DMS53 (cell line): ENCODE measurements around the gene SPIB.
A peak's percentile ranks its signal among the peaks of the same experiment; 100 is the strongest.
"Not testable (repeated sequence)": the region's sequence is repeated elsewhere in the genome, so short reads cannot be mapped to it uniquely, and the experiment has no call there.

Experiments used
- DNase-seq: peaks from one replicate; lab custom pipeline; 2025; lab: John Stamatoyannopoulos, UW

SPIB gene

DNA sequence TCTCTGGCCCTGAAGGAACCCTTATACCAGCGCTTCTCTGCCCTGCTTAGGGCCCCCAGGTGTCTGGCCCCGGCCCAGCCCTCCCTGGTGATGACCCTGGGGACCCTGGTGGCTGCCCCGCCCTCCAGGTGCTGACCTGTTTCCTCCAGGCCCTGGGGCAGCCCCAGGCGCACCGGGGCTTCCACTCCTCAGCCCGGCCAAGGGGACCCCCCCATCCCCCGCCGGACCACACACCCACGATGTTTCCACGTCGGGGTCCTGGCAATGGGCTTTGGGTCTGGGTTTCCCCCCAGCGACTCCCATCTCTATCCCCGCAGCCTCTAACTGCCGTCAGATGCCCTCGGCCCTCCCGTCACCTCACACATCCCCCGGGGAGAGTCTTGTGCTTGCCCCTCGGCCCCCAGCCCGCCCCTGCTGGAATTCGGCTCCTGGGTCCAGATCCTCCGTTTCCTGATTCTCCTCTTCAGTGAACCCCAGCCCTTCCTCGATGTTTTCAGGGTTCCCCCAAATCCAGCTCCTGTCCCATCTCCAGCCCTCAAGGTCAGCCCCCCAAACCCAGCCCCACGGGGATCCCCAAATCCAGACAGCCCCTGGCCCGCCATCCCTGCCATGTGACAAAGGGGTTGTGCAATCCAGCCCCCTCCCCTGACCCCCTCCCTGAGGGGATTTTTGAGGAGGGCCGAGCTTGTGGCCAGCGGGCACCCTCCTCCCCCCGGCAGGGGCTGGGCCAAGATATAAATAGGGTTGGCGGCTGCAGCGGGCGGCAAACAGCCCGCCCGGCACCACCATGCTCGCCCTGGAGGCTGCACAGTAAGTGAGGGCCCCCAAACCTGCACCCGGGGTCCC, at the start of gene SPIB:
Gene SPIB (plus strand): TSS at position 763 of the 846 bp plus-strand sequence. CDS start 25 bp downstream, at position 788.
- no peak for DNase-seq

GRCh38 chr19:50371914-50372475, 46.7 kb upstream of the SPIB start:
- no peak for DNase-seq

- DNase-seq, result peak; percentile 98
These were observed 42.3 kb upstream of the SPIB start, which contains the start of gene NR1H2 for GRCh38 chr19:50376166-50377050. Gene NR1H2 (plus strand): TSS chr19:50376457. CDS start chr19:50377606, 1,149 bp downstream.

- DNase-seq, result peak; percentile 56
These were observed 41.7 kb upstream of the SPIB start for GRCh38 chr19:50377051-50377461.

GRCh38 chr19:50377517-50377916, 41.2 kb upstream of the SPIB start:
- DNase-seq, result no peak

DNA sequence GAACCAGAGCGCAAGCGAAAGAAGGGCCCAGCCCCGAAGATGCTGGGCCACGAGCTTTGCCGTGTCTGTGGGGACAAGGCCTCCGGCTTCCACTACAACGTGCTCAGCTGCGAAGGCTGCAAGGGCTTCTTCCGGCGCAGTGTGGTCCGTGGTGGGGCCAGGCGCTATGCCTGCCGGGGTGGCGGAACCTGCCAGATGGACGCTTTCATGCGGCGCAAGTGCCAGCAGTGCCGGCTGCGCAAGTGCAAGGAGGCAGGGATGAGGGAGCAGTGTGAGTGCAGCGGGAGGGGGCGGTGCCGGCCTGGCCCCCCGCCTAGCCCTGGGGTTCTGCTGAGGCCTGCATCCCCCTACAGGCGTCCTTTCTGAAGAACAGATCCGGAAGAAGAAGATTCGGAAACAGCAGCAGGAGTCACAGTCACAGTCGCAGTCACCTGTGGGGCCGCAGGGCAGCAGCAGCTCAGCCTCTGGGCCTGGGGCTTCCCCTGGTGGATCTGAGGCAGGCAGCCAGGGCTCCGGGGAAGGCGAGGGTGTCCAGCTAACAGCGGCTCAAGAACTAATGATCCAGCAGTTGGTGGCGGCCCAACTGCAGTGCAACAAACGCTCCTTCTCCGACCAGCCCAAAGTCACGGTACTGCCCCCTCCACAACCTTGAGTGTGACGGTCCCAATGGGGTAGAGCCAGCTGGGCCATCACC, 40.4 kb upstream of the SPIB start:
- DNase-seq, result no peak

- no peak for DNase-seq
These were observed 39.9 kb upstream of the SPIB start for GRCh38 chr19:50378863-50379236.

GRCh38 chr19:50379602-50380001, 39.1 kb upstream of the SPIB start:
- DNase-seq, result no peak

GRCh38 chr19:50380137-50380536, 38.6 kb upstream of the SPIB start:
- no peak for DNase-seq

DNA sequence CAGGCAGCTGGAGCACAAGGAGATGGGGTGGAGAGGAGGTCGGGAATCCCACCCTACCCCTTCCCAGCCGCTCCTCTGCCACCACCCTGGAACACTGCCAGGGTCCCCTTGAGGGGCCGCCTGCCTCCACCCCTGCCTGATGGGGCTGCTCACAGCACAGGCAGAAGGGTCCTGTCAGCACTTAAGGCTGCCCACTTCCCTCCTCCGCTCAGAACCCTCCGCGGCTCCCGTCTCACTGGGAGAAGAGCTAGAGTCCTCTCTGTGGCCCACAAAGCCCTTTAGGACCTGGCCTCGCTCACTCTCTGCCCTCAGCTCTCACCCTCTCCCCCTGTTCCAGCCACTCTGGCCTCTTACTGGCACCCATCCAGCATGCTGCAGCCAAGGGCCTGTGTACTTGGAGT, 38.0 kb upstream of the SPIB start:
- DNase-seq, result no peak

DNA sequence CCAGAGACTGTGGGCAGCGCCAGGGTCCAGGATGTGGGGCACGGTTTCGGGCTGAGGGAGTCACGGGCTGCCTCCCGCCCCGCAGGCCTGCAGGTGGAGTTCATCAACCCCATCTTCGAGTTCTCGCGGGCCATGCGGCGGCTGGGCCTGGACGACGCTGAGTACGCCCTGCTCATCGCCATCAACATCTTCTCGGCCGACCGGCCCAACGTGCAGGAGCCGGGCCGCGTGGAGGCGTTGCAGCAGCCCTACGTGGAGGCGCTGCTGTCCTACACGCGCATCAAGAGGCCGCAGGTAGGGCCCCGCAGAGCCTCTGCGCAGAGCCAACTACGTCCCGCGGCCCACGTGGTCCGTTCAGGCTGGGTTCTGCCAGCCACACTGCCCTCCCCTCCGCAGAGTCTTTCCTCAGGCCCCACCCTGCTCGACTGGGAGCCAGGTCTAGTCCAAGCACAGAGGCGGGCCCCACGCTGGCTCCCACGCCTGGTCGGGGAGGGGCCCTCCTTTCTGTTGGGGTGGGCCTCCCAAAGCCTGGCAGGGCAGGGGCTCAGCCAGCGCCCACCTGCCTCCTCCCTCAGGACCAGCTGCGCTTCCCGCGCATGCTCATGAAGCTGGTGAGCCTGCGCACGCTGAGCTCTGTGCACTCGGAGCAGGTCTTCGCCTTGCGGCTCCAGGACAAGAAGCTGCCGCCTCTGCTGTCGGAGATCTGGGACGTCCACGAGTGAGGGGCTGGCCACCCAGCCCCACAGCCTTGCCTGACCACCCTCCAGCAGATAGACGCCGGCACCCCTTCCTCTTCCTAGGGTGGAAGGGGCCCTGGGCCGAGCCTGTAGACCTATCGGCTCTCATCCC, 36.6 kb upstream of the SPIB start:
- DNase-seq, result no peak

DNA sequence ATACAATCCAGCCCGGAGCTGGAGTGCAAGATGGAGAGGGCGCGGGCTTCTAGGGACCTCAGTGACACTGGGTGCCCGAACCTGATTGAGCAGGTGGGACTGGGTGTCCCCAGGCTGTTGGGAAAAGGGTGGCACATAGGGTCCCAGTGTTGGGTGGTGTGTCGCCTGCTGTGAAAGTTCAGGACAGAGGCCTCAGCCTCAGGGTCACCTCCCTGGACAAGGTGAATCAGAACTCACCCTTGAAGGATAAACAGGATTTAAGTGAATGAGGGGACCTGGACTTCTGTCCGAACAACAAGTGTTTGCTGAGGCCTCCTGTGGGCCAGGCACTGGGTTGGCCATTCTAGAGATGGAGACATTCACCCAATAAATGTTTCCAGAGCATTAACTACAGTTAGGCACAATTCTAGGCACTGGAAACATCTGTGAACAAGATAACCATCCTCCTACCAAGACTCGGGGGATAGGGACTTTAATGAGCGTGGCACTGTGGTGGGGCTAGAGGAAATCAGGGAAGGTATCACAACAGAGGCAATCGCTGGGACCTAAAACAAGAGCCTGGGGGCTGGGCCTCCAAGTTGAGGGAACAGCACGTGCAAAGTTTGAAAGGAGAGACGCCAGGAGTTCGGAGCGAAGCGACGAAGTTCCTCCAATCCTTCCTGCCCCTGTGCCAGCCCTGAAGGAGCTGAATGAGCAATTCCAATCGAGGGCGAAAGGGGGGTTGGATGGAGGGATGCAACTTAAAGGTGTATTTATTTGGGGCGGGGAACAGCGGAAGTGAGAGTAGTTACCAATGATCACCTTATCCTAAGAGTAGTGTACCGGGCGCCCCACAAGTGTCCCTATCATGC, 35.5 kb upstream of the SPIB start:
- no peak for DNase-seq

GRCh38 chr19:50383852-50384684, 34.7 kb upstream of the SPIB start, which contains the start of gene POLD1:
Gene POLD1 (plus strand): TSS chr19:50384347. CDS start chr19:50398852, 14,505 bp downstream.
- DNase-seq, result peak; percentile 98

GRCh38 chr19:50384685-50385535, 33.8 kb upstream of the SPIB start:
- DNase-seq, result no peak

GRCh38 chr19:50387176-50387867, 31.4 kb upstream of the SPIB start:
- no peak for DNase-seq

- no peak for DNase-seq
These were observed 30.9 kb upstream of the SPIB start for GRCh38 chr19:50387868-50388245.

- not testable (repeated sequence) for DNase-seq
These were observed 28.4 kb upstream of the SPIB start for GRCh38 chr19:50390295-50390694.
